Subcutaneous abdominal adipose tissue (tissue), 5 donors: Measurements from ENCODE around the gene VIPR2.
"Not testable (repeated sequence)": the region's sequence is repeated elsewhere in the genome, so short reads cannot be mapped to it uniquely, and the experiment has no call there.

Experiments
- H3K27ac ChIP-seq: one replicate; pipeline ENCODE4 v1.7.0; 2013; ENCODE audit warnings: low read depth, mild to moderate bottlenecking, inconsistent platforms, low read length, moderate library complexity
- H3K27me3 ChIP-seq, 5 donors: one replicate each; pipeline ENCODE4 v1.7.0; 2013; ENCODE audit warnings: low read length in 5 of 5, inconsistent platforms in 1 of 5; ENCODE audit not compliant: control insufficient read depth in 5 of 5, insufficient read depth in 4 of 5
- H3K36me3 ChIP-seq, 5 donors: one replicate each; pipeline ENCODE4 v1.7.0; 2013; ENCODE audit warnings: low read length in 5 of 5; ENCODE audit not compliant: control insufficient read depth in 5 of 5, insufficient read depth in 5 of 5
- H3K4me1 ChIP-seq, 5 donors: one replicate each; pipeline ENCODE4 v1.7.0; 2013; ENCODE audit warnings: low read length in 5 of 5, mild to moderate bottlenecking in 3 of 5, moderate library complexity in 1 of 5; ENCODE audit not compliant: control insufficient read depth in 5 of 5, insufficient read depth in 5 of 5
- H3K4me3 ChIP-seq, 5 donors: one replicate each; pipeline ENCODE4 v1.7.0; 2013; ENCODE audit warnings: low read length in 5 of 5, low read depth in 1 of 5
- H3K9ac ChIP-seq, 5 donors: one replicate each; pipeline ENCODE4 v1.7.0; 2013; ENCODE audit warnings: low read length in 5 of 5, mild to moderate bottlenecking in 4 of 5, moderate library complexity in 3 of 5
- H3K9me3 ChIP-seq, 5 donors: one replicate each; pipeline ENCODE4 v1.7.0; 2013; ENCODE audit warnings: low read length in 5 of 5; ENCODE audit not compliant: control insufficient read depth in 5 of 5
- donor health status: healthy.
- donor health status: healthy.
- donor health status: healthy.
- donor health status: healthy.
- donor health status: healthy.

The VIPR2 gene

GRCh38 chr7:159083698-159084068, 61.0 kb downstream of the VIPR2 start:
- Histone ChIP-seq H3K4me1 (no peaks in the 10 kb centered on the region), H3K9me3 (no peaks in the 10 kb centered on the region), H3K36me3 (no peaks in the 10 kb centered on the region), H3K4me3 (no peak overlapping the region), H3K27ac (no peak overlapping the region), H3K27me3 (peaks cover 0 to 6% (median 0%) of the 10 kb centered on the region in 5 donors), H3K9ac (no peak overlapping the region)

- Histone ChIP-seq H3K4me3 (no peak overlapping the region), H3K36me3 (no peaks in the 10 kb centered on the region), H3K27ac (no peak overlapping the region), H3K9ac (no peak overlapping the region), H3K27me3 (peaks cover 0 to 4% (median 0%) of the 10 kb centered on the region in 5 donors), H3K4me1 (no peaks in the 10 kb centered on the region), H3K9me3 (no peaks in the 10 kb centered on the region)
These were observed 61.5 kb downstream of the VIPR2 start for GRCh38 chr7:159083001-159083697.

- H3K4me3 ChIP-seq, H3K9ac ChIP-seq, H3K27me3 ChIP-seq, H3K27ac ChIP-seq, H3K4me1 ChIP-seq, H3K9me3 ChIP-seq, H3K36me3 ChIP-seq: not testable (repeated sequence)
These were observed 62.6 kb downstream of the VIPR2 start for GRCh38 chr7:159082075-159082474.

- Histone ChIP-seq H3K9me3 (no peaks in the 10 kb centered on the region), H3K4me1 (no peaks in the 10 kb centered on the region), H3K27ac (no peak overlapping the region), H3K4me3 (no peak overlapping the region), H3K27me3 (no peaks in the 10 kb centered on the region), H3K9ac (no peak overlapping the region), H3K36me3 (no peaks in the 10 kb centered on the region)
These were observed 65.8 kb downstream of the VIPR2 start for GRCh38 chr7:159078911-159079270.

- H3K36me3 ChIP-seq, result no peaks in the 10 kb centered on the region
- no peak overlapping the region for H3K4me3 ChIP-seq
- no peaks in the 10 kb centered on the region for H3K27me3 ChIP-seq
- H3K9me3 ChIP-seq, result no peaks in the 10 kb centered on the region
- H3K27ac ChIP-seq, result no peak overlapping the region
- H3K4me1 ChIP-seq, result no peaks in the 10 kb centered on the region
- no peak overlapping the region for H3K9ac ChIP-seq
These were observed 66.3 kb downstream of the VIPR2 start for GRCh38 chr7:159078193-159078910.

GRCh38 chr7:159076333-159076732, 68.3 kb downstream of the VIPR2 start:
- Histone ChIP-seq H3K4me1 (no peaks in the 10 kb centered on the region), H3K4me3 (no peak overlapping the region), H3K27me3 (no peaks in the 10 kb centered on the region), H3K36me3 (no peaks in the 10 kb centered on the region), H3K27ac (no peak overlapping the region), H3K9ac (no peak overlapping the region), H3K9me3 (no peaks in the 10 kb centered on the region)

- no peak overlapping the region for H3K9ac ChIP-seq
- no peaks in the 10 kb centered on the region for H3K9me3 ChIP-seq
- H3K27me3 ChIP-seq, result no peaks in the 10 kb centered on the region
- no peak overlapping the region for H3K27ac ChIP-seq
- no peaks in the 10 kb centered on the region for H3K4me1 ChIP-seq
- no peaks in the 10 kb centered on the region for H3K36me3 ChIP-seq
- H3K4me3 ChIP-seq, result no peak overlapping the region
These were observed 69.0 kb downstream of the VIPR2 start for GRCh38 chr7:159075563-159076238.

- H3K27ac ChIP-seq, result no peak overlapping the region
- no peaks in the 10 kb centered on the region for H3K9me3 ChIP-seq
- peaks cover 0 to 1% (median 0%) of the 10 kb centered on the region in 5 donors for H3K27me3 ChIP-seq
- no peak overlapping the region for H3K4me3 ChIP-seq
- H3K4me1 ChIP-seq, result peaks cover 7 to 25% (median 23%) of the 10 kb centered on the region in 5 donors
- no peaks in the 10 kb centered on the region for H3K36me3 ChIP-seq
- no peak overlapping the region for H3K9ac ChIP-seq
These were observed 73.4 kb downstream of the VIPR2 start for GRCh38 chr7:159071260-159071659.

- Histone ChIP-seq H3K4me1 (peaks cover 11 to 25% (median 23%) of the 10 kb centered on the region in 5 donors), H3K9ac (no peak overlapping the region), H3K36me3 (no peaks in the 10 kb centered on the region), H3K9me3 (no peaks in the 10 kb centered on the region), H3K4me3 (no peak overlapping the region), H3K27me3 (peaks cover 0 to 6% (median 0%) of the 10 kb centered on the region in 5 donors), H3K27ac (no peak overlapping the region)
These were observed 74.1 kb downstream of the VIPR2 start for GRCh38 chr7:159070431-159071148.
